Endodermal cell (in vitro differentiated cells): ENCODE results near the gene ZP2. TPM values are rescaled to one million over a fixed set of nuclear protein-coding genes. Genes with fewer than 3 reads are reported as not detected.
"Not testable (repeated sequence)": the region's sequence is repeated elsewhere in the genome, so short reads cannot be mapped to it uniquely, and the experiment has no call there.

Source experiments
- DNase-seq: peaks from one replicate; pipeline ENCODE4 v3.0.0-alpha.2; 2017
- H3K27ac ChIP-seq: 2 replicates; pipeline ENCODE4 v1.5.1; 2013; ENCODE audit warnings: mild to moderate bottlenecking, low read depth, low read length, moderate library complexity
- H3K27me3 ChIP-seq: 2 replicates; pipeline ENCODE4 v1.6.1; 2013; ENCODE audit warnings: mild to moderate bottlenecking, low read length, moderate library complexity; ENCODE audit not compliant: insufficient read depth, control insufficient read depth, poor library complexity, severe bottlenecking
- H3K36me3 ChIP-seq: 2 replicates; pipeline ENCODE4 v1.7.0; 2013; ENCODE audit warnings: mild to moderate bottlenecking, low read length, moderate library complexity; ENCODE audit not compliant: control insufficient read depth, insufficient read depth
- H3K4me1 ChIP-seq: one replicate; pipeline ENCODE4 v1.7.0; 2013; ENCODE audit warnings: low read length; ENCODE audit not compliant: control insufficient read depth, insufficient read depth
- H3K4me3 ChIP-seq: 2 replicates; pipeline ENCODE4 v1.5.1; 2013; ENCODE audit warnings: mild to moderate bottlenecking, low read length, moderate library complexity
- H3K9ac ChIP-seq: 2 replicates; pipeline ENCODE4 v1.6.1; 2013; ENCODE audit warnings: mild to moderate bottlenecking, low read length, moderate library complexity; ENCODE audit not compliant: poor library complexity, severe bottlenecking; ENCODE audit errors: extremely low read depth
- H3K9me3 ChIP-seq: 2 replicates; pipeline ENCODE4 v1.6.1; 2013; ENCODE audit warnings: mild to moderate bottlenecking, low read length, moderate library complexity; ENCODE audit not compliant: control insufficient read depth
- H3K27ac Mint-ChIP-seq: 2 replicates; pipeline ENCODE4 v1.8.0; 2020; ENCODE audit warnings: mixed read lengths
- H3K27me3 Mint-ChIP-seq: 2 replicates; pipeline ENCODE4 v1.8.0; 2021; ENCODE audit warnings: mild to moderate bottlenecking, mixed read lengths; ENCODE audit not compliant: insufficient read depth
- H3K36me3 Mint-ChIP-seq: 2 replicates; pipeline ENCODE4 v1.8.0; 2020; ENCODE audit warnings: low read depth, mixed read lengths
- H3K4me1 Mint-ChIP-seq: 2 replicates; pipeline ENCODE4 v1.8.0; 2020; ENCODE audit warnings: mixed read lengths
- H3K4me3 Mint-ChIP-seq: 2 replicates; pipeline ENCODE4 v1.8.0; 2020; ENCODE audit warnings: mild to moderate bottlenecking, moderate library complexity, mixed read lengths
- H3K9me3 Mint-ChIP-seq: 2 replicates; pipeline ENCODE4 v1.8.0; 2020; ENCODE audit warnings: mild to moderate bottlenecking, mixed read lengths
- CTCF ChIP-seq: fragments of 200-600 bp; sonication (generic); conservative IDR thresholded peaks from 2 replicates; pipeline ENCODE4 v1.5.0; 2021; ENCODE audit warnings: antibody characterized with exemption, mild to moderate bottlenecking
- WGBS, 2 experiments: methylation state at CpG; one replicate each; pipeline versions ENCODE4 v1.1.5 to v1.1.7; 2013; ENCODE audit warnings: missing lambda C conversion rate in 2 of 2, mixed read lengths in 1 of 2; ENCODE audit not compliant: insufficient coverage in 1 of 2, insufficient read length in 1 of 2; 5-methylcytosine and 5-hydroxymethylcytosine counted together
- total RNA-seq, 2 donors: library from RNA; stranded (reverse); fragmentation: NEBNext Ultra II Directional in 1 of 2; extraction: Animal tissue kit (Norgen Biotek cat#: 25700) in 1 of 2; gene quantifications; 2 replicates in 1 of 2; 3 replicates in 1 of 2; pipeline ENCODE4 v1.2.1, GENCODE V29; 2021

The ZP2 gene
- total RNA-seq, 2 donors from 2014 or later: not detected

GRCh38 chr16:21253470-21253869 is 42.1 kb upstream of the ZP2 start:
- no peaks in the 10 kb centered on the region for H3K36me3 ChIP-seq
- H3K36me3 Mint-ChIP-seq: no peaks in the 10 kb centered on the region
- H3K9me3 Mint-ChIP-seq: no peaks in the 10 kb centered on the region
- H3K4me3 ChIP-seq: no peak overlapping the region
- no peaks in the 10 kb centered on the region for H3K27me3 ChIP-seq
- peak; percentile 63 for TF ChIP-seq CTCF
- peaks cover 5% of the 10 kb centered on the region for H3K4me1 ChIP-seq
- H3K9me3 ChIP-seq: no peaks in the 10 kb centered on the region
- no peak overlapping the region for H3K4me3 Mint-ChIP-seq
- H3K4me1 Mint-ChIP-seq: peaks cover 22% of the 10 kb centered on the region
- peaks cover 23% of the 10 kb centered on the region for H3K27me3 Mint-ChIP-seq
- H3K27ac Mint-ChIP-seq: no peak overlapping the region
- H3K27ac ChIP-seq: no peak overlapping the region
- WGBS, 2 experiments: 100% methylated on average over 1 of the region's 3 CpGs
- no peak for DNase-seq
- no peak overlapping the region for H3K9ac ChIP-seq

- no peaks in the 10 kb centered on the region for H3K9me3 ChIP-seq
- H3K36me3 ChIP-seq: no peaks in the 10 kb centered on the region
- TF ChIP-seq CTCF: no peak
- no peak for DNase-seq
- no peak overlapping the region for H3K4me3 Mint-ChIP-seq
- peaks cover 20% of the 10 kb centered on the region for H3K4me1 Mint-ChIP-seq
- H3K27me3 Mint-ChIP-seq: peaks cover 21% of the 10 kb centered on the region
- H3K27me3 ChIP-seq: no peaks in the 10 kb centered on the region
- H3K9me3 Mint-ChIP-seq: no peaks in the 10 kb centered on the region
- no peak overlapping the region for H3K27ac ChIP-seq
- H3K9ac ChIP-seq: no peak overlapping the region
- H3K4me3 ChIP-seq: no peak overlapping the region
- H3K36me3 Mint-ChIP-seq: no peaks in the 10 kb centered on the region
- 90 to 93% methylated on average over 13 to 15 of the region's 15 CpGs for WGBS, 2 experiments
- H3K27ac Mint-ChIP-seq: no peak overlapping the region
- peaks cover 5% of the 10 kb centered on the region for H3K4me1 ChIP-seq
Observed at GRCh38 chr16:21250072-21250923, 38.9 kb upstream of the ZP2 start.

- H3K36me3 Mint-ChIP-seq, H3K4me3 Mint-ChIP-seq, DNase-seq, H3K9me3 ChIP-seq, H3K9ac ChIP-seq, H3K27ac Mint-ChIP-seq, H3K27ac ChIP-seq, H3K27me3 ChIP-seq, H3K9me3 Mint-ChIP-seq, H3K4me3 ChIP-seq, H3K36me3 ChIP-seq, H3K4me1 ChIP-seq, H3K4me1 Mint-ChIP-seq: not testable (repeated sequence)
- 91% methylated on average over 4 of the region's 4 CpGs; no CpG with 5 or more reads in 1 of the 2 experiments for WGBS, 2 experiments
- peaks cover 19% of the 10 kb centered on the region for H3K27me3 Mint-ChIP-seq
Observed at GRCh38 chr16:21248179-21248578, 36.8 kb upstream of the ZP2 start.
